GM10248 (cell line): Measurements from ENCODE around the gene SOX3.

Experiments used
- CTCF ChIA-PET: fragments of 300-600 bp; sonication (Branson Sonifier 250); formaldehyde crosslinking; extraction: SDS; loops from one replicate; lab custom pipeline; 2021; ENCODE audit warnings: antibody characterized with exemption; lab: Yijun Ruan, JAX
- POLR2A ChIA-PET: fragments of 350-650 bp; sonication (Branson Sonifier 250); formaldehyde crosslinking; extraction: SDS; loops from one replicate; lab custom pipeline; 2020; ENCODE audit warnings: antibody characterized with exemption; lab: Yijun Ruan, JAX
- DNase-seq: peaks from one replicate; pipeline ENCODE4 v3.0.0; 2012; ENCODE audit errors: extremely low spot score
- TF ChIP-seq, protein P1 (sequence below): IDR thresholded peaks from 2 replicates; pipeline ENCODE4 v1.5.1; 2012; ENCODE audit warnings: mild to moderate bottlenecking, low read depth; ENCODE audit errors: extremely low read depth, missing control alignments, control extremely low read depth

SOX3 gene

DNA sequence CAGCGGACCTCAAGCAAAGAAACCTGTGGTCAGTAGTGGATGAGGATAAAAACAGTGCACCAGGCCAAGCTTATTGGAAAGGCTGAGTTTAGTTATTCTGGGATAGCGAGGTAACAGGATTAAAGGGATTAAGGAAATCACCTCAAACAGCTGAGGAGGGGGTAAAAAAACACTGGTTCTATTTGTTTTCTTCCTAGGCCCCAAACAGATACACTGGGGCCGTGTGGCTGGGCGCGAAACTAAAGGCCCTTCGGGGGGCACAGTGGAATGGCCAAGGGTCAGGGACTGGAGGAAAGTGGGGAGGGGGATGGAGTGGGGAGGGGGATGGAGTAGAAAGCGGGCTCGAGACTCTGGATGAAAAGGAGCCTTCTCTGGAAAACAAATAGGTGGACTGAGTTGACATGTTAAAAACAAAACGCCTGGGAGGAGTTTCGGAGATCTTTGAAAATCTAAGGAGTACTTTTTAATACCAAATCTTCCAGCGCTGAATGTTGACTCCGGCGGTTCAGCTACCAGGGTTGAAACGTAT lies 2.9 kb downstream of the SOX3 start:
- ChIA-PET CTCF (no interaction called here), POLR2A (no interaction called here)
- DNase-seq: no peak
- TF ChIP-seq, protein P1, sequence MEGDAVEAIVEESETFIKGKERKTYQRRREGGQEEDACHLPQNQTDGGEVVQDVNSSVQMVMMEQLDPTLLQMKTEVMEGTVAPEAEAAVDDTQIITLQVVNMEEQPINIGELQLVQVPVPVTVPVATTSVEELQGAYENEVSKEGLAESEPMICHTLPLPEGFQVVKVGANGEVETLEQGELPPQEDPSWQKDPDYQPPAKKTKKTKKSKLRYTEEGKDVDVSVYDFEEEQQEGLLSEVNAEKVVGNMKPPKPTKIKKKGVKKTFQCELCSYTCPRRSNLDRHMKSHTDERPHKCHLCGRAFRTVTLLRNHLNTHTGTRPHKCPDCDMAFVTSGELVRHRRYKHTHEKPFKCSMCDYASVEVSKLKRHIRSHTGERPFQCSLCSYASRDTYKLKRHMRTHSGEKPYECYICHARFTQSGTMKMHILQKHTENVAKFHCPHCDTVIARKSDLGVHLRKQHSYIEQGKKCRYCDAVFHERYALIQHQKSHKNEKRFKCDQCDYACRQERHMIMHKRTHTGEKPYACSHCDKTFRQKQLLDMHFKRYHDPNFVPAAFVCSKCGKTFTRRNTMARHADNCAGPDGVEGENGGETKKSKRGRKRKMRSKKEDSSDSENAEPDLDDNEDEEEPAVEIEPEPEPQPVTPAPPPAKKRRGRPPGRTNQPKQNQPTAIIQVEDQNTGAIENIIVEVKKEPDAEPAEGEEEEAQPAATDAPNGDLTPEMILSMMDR: no peak

DNA sequence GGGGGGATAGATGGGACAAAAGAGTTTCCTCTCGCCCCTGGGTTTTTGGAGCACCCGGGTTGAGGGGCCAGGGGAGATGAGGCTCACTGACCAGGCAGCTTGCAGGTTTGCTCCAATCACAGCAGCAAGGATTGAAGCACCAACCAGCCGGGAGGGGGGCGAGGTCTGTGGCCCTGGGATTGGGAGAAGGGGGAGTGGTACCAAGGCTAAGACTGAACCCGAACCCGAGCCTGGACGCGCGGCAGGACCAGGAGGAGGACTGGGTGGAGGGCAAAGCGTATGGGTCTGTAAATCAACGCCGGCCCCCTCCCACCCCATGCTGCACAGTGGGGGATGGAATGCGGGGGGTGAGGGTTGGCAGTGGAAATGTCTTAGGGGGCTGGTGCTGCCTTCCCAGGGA lies 3.5 kb downstream of the SOX3 start:
- DNase-seq: no peak
- TF ChIP-seq, protein P1: no peak
- ChIA-PET CTCF (no interaction called here), POLR2A (no interaction called here)

DNA sequence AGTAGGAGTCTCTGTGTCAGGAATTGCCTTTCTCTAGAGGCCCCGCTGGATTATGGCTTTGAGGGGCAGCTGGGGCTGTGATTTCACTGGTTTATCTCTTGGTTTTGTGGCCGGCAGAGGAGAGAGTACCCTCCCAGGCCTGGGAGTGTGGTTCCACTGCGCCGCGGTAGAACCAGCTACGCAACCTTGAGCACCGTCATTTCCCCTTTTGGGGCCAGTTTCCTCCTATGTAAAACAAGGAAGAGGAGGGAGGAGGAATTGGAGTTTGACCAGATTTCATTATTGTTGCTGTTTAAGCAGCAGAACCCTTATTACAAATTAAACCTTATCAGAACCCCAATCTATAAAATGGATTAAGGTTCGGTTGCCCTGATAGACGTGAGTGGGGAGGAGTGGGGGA lies 4.4 kb downstream of the SOX3 start:
- TF ChIP-seq, protein P1: no peak
- no peak for DNase-seq
- CTCF ChIA-PET: no interaction called here
- POLR2A ChIA-PET: no interaction called here

DNA sequence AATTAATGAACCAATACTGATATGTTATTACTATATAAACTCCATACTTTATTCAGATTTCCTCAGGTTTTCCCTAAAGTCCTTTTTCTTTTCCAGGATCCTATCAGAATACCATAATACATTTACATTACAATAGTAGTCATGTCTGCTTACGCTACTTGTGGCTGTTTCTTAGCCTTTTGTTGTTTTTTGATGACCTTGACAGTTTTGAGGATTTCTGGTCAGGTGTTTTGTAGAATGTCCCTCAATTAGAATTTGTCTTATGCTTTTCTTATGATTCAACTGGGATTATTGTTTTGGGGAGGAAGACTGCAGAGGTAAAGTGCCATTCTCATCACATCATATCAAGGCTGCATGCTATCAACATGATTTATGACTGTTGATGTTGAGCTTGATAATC lies 9.1 kb downstream of the SOX3 start:
- POLR2A ChIA-PET: no interaction called here
- CTCF ChIA-PET: no interaction called here
- DNase-seq: no peak
- TF ChIP-seq, protein P1: no peak

DNA sequence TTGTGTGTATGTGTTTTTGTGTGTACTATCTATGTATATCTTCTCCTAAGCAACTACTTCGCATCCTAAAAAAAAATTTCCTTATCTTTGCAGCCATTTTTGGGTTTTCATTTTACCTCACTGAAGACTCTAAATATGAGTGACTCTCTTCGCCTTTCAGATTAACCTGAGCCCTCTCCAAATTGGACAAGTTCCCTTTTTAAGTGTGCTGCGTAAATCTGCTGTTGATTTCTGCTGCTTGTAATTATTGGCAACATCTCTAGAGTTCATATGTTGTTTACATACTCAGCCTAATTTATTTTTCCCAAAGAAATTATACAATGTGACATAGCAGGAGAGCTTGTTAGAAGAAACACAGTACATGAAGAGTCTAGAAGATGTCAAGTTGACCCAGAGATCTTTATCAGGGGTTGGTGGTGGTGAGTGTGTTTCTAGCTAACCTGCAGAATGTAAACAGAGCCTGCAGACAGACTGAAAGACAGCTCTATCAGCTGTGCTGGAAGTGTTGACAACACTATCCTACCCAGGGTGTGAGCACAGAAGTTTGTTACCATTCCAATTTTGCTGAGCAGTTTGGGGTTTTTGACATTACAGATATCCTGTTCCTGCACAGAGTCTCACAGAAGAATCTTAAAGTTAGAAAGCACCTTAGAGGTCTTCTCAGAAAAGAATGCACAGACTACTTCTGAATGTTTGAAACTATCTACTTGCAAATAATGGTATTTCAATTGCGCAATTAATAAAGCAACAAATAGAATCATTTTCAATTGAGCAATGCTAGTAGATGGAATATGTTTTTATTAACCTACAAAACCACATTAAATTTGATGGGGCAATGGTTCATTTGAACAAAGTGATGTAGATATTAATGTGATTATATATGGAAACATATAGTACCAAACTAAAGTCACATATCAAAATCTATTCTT lies 12.5 kb downstream of the SOX3 start:
- TF ChIP-seq, protein P1: no peak
- DNase-seq: no peak
- CTCF ChIA-PET: no interaction called here
- POLR2A ChIA-PET: no interaction called here

DNA sequence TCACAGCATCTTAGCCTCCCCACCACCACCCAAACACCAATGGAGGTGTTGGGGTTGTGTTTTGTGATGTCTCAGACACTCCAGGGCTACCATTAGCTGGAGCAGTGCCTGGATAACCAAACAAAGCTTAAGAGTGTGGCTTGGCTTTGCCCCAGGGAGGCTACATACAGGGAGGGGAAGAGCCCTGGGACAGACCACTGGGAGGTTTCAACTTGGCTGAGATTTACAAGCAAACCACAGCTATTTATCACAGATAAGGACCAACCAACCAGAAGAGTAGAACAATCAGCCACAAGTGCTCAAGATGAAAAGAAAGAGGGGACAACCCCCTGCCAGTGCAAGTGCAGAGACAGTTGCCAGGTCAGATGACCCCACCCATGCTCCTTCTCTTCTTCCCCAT lies 24.1 kb downstream of the SOX3 start:
- no peak for DNase-seq
- TF ChIP-seq, protein P1: no peak
- POLR2A ChIA-PET: no interaction called here
- CTCF ChIA-PET: no interaction called here
